ENCODE results near the gene C1orf141. TPM values are rescaled to one million over a fixed set of nuclear protein-coding genes. Genes with fewer than 3 reads are reported as not detected.

The C1orf141 gene
- total RNA-seq, 1 donor from 2014 or later: not detected

- TF ChIP-seq CTCF (IDR thresholded peaks at IDR 0.05): no peak
- intact Hi-C loops (cut with DNase I): no loop called here
- Histone ChIP-seq H3K27me3 (no peaks in the 10 kb centered on the region), H3K27ac (no peak overlapping the region), H3K4me1 (no peaks in the 10 kb centered on the region), H3K4me3 (no peak overlapping the region), H3K9me3 (no peaks in the 10 kb centered on the region), H3K36me3 (no peaks in the 10 kb centered on the region)
- no peak for DNase-seq
- no peak for ATAC-seq
These were observed 584 bp upstream of the C1orf141 start for GRCh38 chr1:67135354-67135753.

GRCh38 chr1:67133177-67133576 is 1.6 kb downstream of the C1orf141 start:
- ATAC-seq: no peak
- Histone ChIP-seq H3K36me3 (no peaks in the 10 kb centered on the region), H3K27ac (no peak overlapping the region), H3K27me3 (no peaks in the 10 kb centered on the region), H3K4me3 (no peak overlapping the region), H3K4me1 (no peaks in the 10 kb centered on the region), H3K9me3 (no peaks in the 10 kb centered on the region)
- no peak for DNase-seq
- TF ChIP-seq CTCF (IDR thresholded peaks at IDR 0.05): no peak
- intact Hi-C loops (cut with DNase I): no loop called here

GRCh38 chr1:67130673-67131072 is 4.1 kb downstream of the C1orf141 start:
- Histone ChIP-seq H3K4me1 (no peaks in the 10 kb centered on the region), H3K36me3 (no peaks in the 10 kb centered on the region), H3K27me3 (no peaks in the 10 kb centered on the region), H3K9me3 (no peaks in the 10 kb centered on the region), H3K4me3 (no peak overlapping the region), H3K27ac (no peak overlapping the region)
- intact Hi-C loops (cut with DNase I): no loop called here
- no peak for TF ChIP-seq CTCF (IDR thresholded peaks at IDR 0.05)
- ATAC-seq (no peak), DNase-seq (no peak)

- intact Hi-C loops (cut with DNase I): no loop called here
- no peak for TF ChIP-seq CTCF (IDR thresholded peaks at IDR 0.05)
- Histone ChIP-seq H3K27me3 (no peaks in the 10 kb centered on the region), H3K27ac (no peak overlapping the region), H3K9me3 (no peaks in the 10 kb centered on the region), H3K36me3 (no peaks in the 10 kb centered on the region), H3K4me1 (no peaks in the 10 kb centered on the region), H3K4me3 (no peak overlapping the region)
- ATAC-seq (no peak), DNase-seq (no peak)
These were observed 7.8 kb downstream of the C1orf141 start for GRCh38 chr1:67126974-67127373.

GRCh38 chr1:67126111-67126746 is 8.5 kb downstream of the C1orf141 start:
- intact Hi-C loops (cut with DNase I): no loop called here
- Histone ChIP-seq H3K4me1 (no peaks in the 10 kb centered on the region), H3K9me3 (no peaks in the 10 kb centered on the region), H3K36me3 (no peaks in the 10 kb centered on the region), H3K4me3 (no peak overlapping the region), H3K27ac (no peak overlapping the region), H3K27me3 (no peaks in the 10 kb centered on the region)
- DNase-seq (no peak), ATAC-seq (no peak)
- no peak for TF ChIP-seq CTCF (IDR thresholded peaks at IDR 0.05)

- Histone ChIP-seq H3K36me3 (no peaks in the 10 kb centered on the region), H3K27ac (no peak overlapping the region), H3K27me3 (no peaks in the 10 kb centered on the region), H3K4me3 (no peak overlapping the region), H3K4me1 (no peaks in the 10 kb centered on the region), H3K9me3 (no peaks in the 10 kb centered on the region)
- TF ChIP-seq CTCF (IDR thresholded peaks at IDR 0.05): no peak
- DNase-seq (no peak), ATAC-seq (no peak)
- intact Hi-C loops (cut with DNase I): no loop called here
These were observed 10.3 kb downstream of the C1orf141 start for GRCh38 chr1:67124455-67124854.
